Immature natural killer cell (primary cell): ENCODE results near the gene DOK1. TPM values are rescaled to one million over a fixed set of nuclear protein-coding genes. Genes with fewer than 3 reads are reported as not detected.

Experiments
- DNase-seq, 3 donors: peaks; one replicate each; pipeline ENCODE4 v3.0.0; 2022; ENCODE audit warnings: mixed read lengths in 1 of 3
- H3K27ac Mint-ChIP-seq, 6 donors: one replicate each; pipeline ENCODE4 v1.8.0; 2020; ENCODE audit warnings: mixed read lengths in 6 of 6, mild to moderate bottlenecking in 5 of 6, inconsistent platforms in 4 of 6, moderate library complexity in 3 of 6
- H3K27me3 Mint-ChIP-seq, 3 donors: one replicate each; pipeline ENCODE4 v1.8.0; 2020 to 2021; ENCODE audit warnings: low read depth in 3 of 3, mild to moderate bottlenecking in 3 of 3, mixed read lengths in 3 of 3, moderate library complexity in 3 of 3, inconsistent platforms in 1 of 3
- H3K36me3 Mint-ChIP-seq, 3 donors: one replicate each; pipeline ENCODE4 v1.8.0; 2020; ENCODE audit warnings: mixed read lengths in 3 of 3, inconsistent platforms in 2 of 3, mild to moderate bottlenecking in 2 of 3
- H3K4me1 Mint-ChIP-seq, 2 donors: one replicate each; pipeline ENCODE4 v1.8.0; 2020; ENCODE audit warnings: inconsistent platforms in 2 of 2, mild to moderate bottlenecking in 2 of 2, mixed read lengths in 2 of 2, moderate library complexity in 1 of 2
- H3K4me3 Mint-ChIP-seq, 5 donors: one replicate each; pipeline ENCODE4 v1.8.0; 2020; ENCODE audit warnings: mild to moderate bottlenecking in 5 of 5, mixed read lengths in 5 of 5, inconsistent platforms in 3 of 5, moderate library complexity in 3 of 5
- H3K9me3 Mint-ChIP-seq, 6 donors: one replicate each; pipeline ENCODE4 v1.8.0; 2020; ENCODE audit warnings: mild to moderate bottlenecking in 6 of 6, mixed read lengths in 6 of 6, inconsistent platforms in 4 of 6, moderate library complexity in 3 of 6
- polyA plus RNA-seq, 3 donors: library from polyadenylated mRNA; unstranded; fragments of 300-500 nt; fragmentation: Illumina TruSeq; gene quantifications; one replicate each; pipeline ENCODE4 v1.2.3, GENCODE V29; 2021

DOK1 gene
- polyA plus RNA-seq, 3 donors from 2014 or later = 18.4 to 42.7 (median 28.4) TPM

DNA sequence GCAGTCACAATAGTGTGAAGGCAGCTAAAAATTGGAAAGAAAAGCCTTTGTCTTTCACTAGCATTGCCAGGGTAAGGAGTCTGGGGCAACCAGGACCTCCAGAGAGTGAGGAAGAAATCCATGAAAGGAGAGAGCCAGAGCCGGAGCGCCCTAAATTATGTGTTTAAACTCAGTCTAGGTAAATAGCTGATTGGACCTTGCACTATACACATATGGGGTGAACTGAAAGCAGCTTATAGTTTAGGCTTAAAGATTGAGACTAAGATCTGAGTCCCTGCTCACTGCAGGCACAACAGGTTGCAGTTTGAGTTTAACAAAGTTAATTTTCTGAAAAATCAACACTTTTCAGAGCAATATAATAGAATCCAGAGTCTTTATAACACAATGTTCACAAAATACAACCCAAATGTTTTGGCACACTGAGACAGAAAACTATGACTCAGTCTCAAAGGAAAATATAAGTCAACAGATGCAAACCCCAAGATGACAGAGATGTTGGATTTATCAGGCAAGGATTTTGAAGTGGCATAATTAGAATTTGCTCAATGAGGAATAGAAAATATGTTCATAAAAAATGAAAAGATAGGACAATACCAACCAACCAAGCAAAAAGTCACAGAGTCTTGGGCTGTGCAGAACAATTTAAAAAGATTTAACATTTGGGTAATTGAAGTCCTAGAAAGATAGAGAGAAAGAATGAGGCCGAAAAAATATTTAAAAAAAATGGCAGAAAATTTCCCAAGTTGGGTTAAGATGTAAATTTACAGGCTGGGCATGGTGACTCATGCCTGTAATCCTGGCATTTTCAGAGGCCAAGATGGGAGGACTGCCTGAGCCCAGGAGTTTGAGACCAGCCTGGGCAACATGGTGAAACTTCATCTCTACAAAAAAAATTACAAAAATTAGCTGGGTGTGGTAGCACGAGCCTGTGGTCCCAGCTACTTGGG, 39.6 kb downstream of the DOK1 start:
- peaks cover 2 to 10% (median 4%) of the 10 kb centered on the region in 3 donors for H3K27me3 Mint-ChIP-seq
- H3K9me3 Mint-ChIP-seq = no peaks in the 10 kb centered on the region
- H3K36me3 Mint-ChIP-seq = no peaks in the 10 kb centered on the region
- no peak for DNase-seq
- H3K4me1 Mint-ChIP-seq = no peaks in the 10 kb centered on the region
- H3K27ac Mint-ChIP-seq = no peak overlapping the region
- no peak overlapping the region for H3K4me3 Mint-ChIP-seq

DNA sequence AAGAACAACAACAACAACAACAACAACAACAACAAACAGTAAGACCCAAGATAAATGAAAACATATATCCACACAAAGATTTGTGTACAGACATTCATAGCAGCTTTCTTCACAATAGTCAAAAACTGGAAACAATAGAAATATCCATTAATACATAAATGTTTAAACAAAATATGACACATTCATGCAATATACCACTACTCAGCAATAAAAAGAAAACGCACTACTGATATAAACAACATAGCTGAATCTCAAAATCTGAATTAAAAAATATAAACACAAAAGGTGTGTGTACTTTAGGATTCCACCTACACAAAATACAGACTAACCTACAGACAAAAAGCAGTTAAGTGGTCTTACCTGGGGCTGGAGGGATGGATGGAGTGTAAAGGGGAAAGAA, 42.1 kb downstream of the DOK1 start:
- Mint-ChIP-seq H3K4me1 (no peaks in the 10 kb centered on the region), H3K36me3 (no peaks in the 10 kb centered on the region), H3K9me3 (no peaks in the 10 kb centered on the region), H3K4me3 (no peak overlapping the region), H3K27me3 (peaks cover 2 to 13% (median 6%) of the 10 kb centered on the region in 3 donors), H3K27ac (no peak overlapping the region)
- DNase-seq = no peak

DNA sequence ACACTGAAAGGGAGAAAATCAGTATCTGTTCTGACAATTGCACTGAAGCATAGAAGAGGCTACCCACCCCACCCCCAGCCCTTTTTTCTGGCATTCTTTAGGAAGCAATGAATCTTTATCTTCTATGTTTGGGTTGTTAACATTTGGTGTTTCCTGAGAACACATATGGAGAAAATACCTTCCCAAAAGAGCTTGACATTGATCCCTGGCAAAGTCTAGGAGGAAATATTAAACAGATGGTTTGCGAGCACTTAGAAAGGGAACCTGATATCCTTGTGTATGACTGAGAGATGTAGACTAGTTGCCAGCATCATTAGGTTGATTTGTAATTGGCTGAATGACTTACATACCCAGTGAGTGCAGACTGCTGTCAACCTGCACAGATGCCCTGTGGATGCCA, 42.9 kb downstream of the DOK1 start:
- DNase-seq = no peak
- H3K36me3 Mint-ChIP-seq = no peaks in the 10 kb centered on the region
- no peak overlapping the region for H3K27ac Mint-ChIP-seq
- no peaks in the 10 kb centered on the region for H3K9me3 Mint-ChIP-seq
- H3K4me1 Mint-ChIP-seq = no peaks in the 10 kb centered on the region
- peaks cover 2 to 13% (median 6%) of the 10 kb centered on the region in 3 donors for H3K27me3 Mint-ChIP-seq
- no peak overlapping the region for H3K4me3 Mint-ChIP-seq

DNA sequence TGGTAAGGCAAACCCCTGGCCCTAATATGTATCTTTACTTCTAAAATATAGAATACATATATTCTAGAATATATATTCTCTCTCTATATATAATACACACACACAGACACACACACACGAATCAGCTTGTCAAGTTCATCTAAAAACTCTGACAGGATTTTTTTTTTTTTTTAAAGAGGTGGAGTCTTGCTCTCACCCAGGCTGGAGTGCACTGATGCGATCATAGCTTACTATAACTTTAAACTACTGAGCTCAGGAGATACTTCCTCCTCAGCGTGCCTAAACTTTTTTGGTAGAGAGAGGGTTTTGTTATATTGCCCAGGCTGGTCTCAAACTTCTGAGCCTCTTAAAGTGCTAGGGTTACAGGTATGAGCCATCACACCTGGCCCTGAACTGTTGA, 45.2 kb downstream of the DOK1 start:
- Mint-ChIP-seq H3K27ac (no peak overlapping the region), H3K27me3 (peaks cover 2 to 10% (median 6%) of the 10 kb centered on the region in 3 donors), H3K36me3 (no peaks in the 10 kb centered on the region), H3K4me1 (no peaks in the 10 kb centered on the region), H3K4me3 (no peak overlapping the region), H3K9me3 (no peaks in the 10 kb centered on the region)
- DNase-seq = no peak

GRCh38 chr2:74602586-74603281, 48.2 kb downstream of the DOK1 start:
- DNase-seq = no peak
- Mint-ChIP-seq H3K4me1 (no peaks in the 10 kb centered on the region), H3K27me3 (peaks cover 6 to 13% (median 6%) of the 10 kb centered on the region in 3 donors), H3K9me3 (no peaks in the 10 kb centered on the region), H3K4me3 (no peak overlapping the region), H3K27ac (no peak overlapping the region), H3K36me3 (no peaks in the 10 kb centered on the region)

- Mint-ChIP-seq H3K4me1 (no peaks in the 10 kb centered on the region), H3K9me3 (no peaks in the 10 kb centered on the region), H3K4me3 (no peak overlapping the region), H3K27ac (no peak overlapping the region), H3K36me3 (no peaks in the 10 kb centered on the region), H3K27me3 (peaks cover 6 to 13% (median 6%) of the 10 kb centered on the region in 3 donors)
- DNase-seq = no peak
Observed at GRCh38 chr2:74603282-74604000, 48.9 kb downstream of the DOK1 start.

DNA sequence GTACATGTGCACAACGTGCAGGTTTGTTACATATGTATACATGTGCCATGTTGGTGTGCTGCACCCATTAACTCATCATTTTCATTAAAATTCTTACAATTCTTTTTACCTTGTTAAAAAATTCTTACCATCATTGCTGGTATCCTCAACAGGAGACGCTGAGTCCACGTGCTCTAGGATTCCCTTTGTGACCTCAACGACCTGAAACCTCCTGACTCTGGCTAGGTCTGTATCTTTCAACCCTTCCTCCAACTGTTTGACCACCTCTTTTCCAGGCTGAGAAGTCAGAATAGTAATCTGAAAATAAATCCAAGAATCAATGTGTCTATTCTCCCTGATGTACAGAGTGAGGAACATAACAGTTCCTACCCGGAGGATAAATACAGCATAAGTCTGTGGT, 52.4 kb downstream of the DOK1 start:
- Mint-ChIP-seq H3K36me3 (no peaks in the 10 kb centered on the region), H3K4me3 (no peak overlapping the region), H3K27ac (no peak overlapping the region), H3K27me3 (peaks cover 5 to 16% (median 8%) of the 10 kb centered on the region in 3 donors), H3K4me1 (no peaks in the 10 kb centered on the region), H3K9me3 (no peaks in the 10 kb centered on the region)
- DNase-seq = no peak

Other genes with a start within 250 kb of the DOK1 start
- not detected for gene SLC4A5, start 211.3 kb upstream of the DOK1 start, polyA plus RNA-seq
- gene DCTN1, start 174.4 kb upstream of the DOK1 start, polyA plus RNA-seq = 100 to 1,000 TPM in 1 of 3 donors, 10 to 100 TPM in 2; 38.0 to 106 (median 50.9) TPM
- 1 to 10 TPM in 2 of 3 donors, not detected in 1; 1.6 TPM for gene C2orf81, start 133.1 kb upstream of the DOK1 start, polyA plus RNA-seq
- gene WDR54, start 133.0 kb upstream of the DOK1 start, polyA plus RNA-seq = 10 to 100 TPM; 38.0 to 94.8 (median 47.7) TPM
- 10 to 100 TPM in 1 of 3 donors, 1 to 10 TPM in 2; 5.8 to 10.8 (median 8.4) TPM for gene RTKN, start 112.8 kb upstream of the DOK1 start, polyA plus RNA-seq
- 10 to 100 TPM in 1 of 3 donors, 1 to 10 TPM in 2; 3.9 to 11.1 (median 9.3) TPM for gene INO80B, start 99.6 kb upstream of the DOK1 start, polyA plus RNA-seq
- gene WBP1, start 96.3 kb upstream of the DOK1 start, polyA plus RNA-seq = 10 to 100 TPM; 45.6 to 56.1 (median 54.0) TPM
- gene MOGS, start 89.3 kb upstream of the DOK1 start, polyA plus RNA-seq = 10 to 100 TPM; 45.1 to 73.5 (median 46.7) TPM
- gene MRPL53, start 82.0 kb upstream of the DOK1 start, polyA plus RNA-seq = 100 to 1,000 TPM in 2 of 3 donors, 10 to 100 TPM in 1; 83.8 to 152 (median 119) TPM
- gene CCDC142, start 71.7 kb upstream of the DOK1 start, polyA plus RNA-seq = 10 to 100 TPM in 1 of 3 donors, 1 to 10 TPM in 2; 4.1 to 16.6 (median 4.4) TPM
- 10 to 100 TPM; 15.9 to 35.1 (median 31.9) TPM for gene TTC31, start 71.6 kb upstream of the DOK1 start, polyA plus RNA-seq
- gene LBX2, start 55.1 kb upstream of the DOK1 start, polyA plus RNA-seq = not detected
- 10 to 100 TPM; 18.8 to 22.8 (median 19.5) TPM for gene PCGF1, start 47.0 kb upstream of the DOK1 start, polyA plus RNA-seq
- not detected for gene TLX2, start 40.3 kb upstream of the DOK1 start, polyA plus RNA-seq
- not detected for gene DQX1, start 28.5 kb upstream of the DOK1 start, polyA plus RNA-seq
- gene AUP1, start 25.0 kb upstream of the DOK1 start, polyA plus RNA-seq = 100 to 1,000 TPM; 107 to 126 (median 118) TPM
- gene HTRA2, start 24.8 kb upstream of the DOK1 start, polyA plus RNA-seq = 10 to 100 TPM; 26.5 to 27.2 (median 27.0) TPM
- under 1 TPM in 2 of 3 donors, not detected in 1; 0.19 to 0.22 TPM for gene LOXL3, start 778 bp upstream of the DOK1 start, polyA plus RNA-seq
- not detected for gene M1AP, start 93.6 kb downstream of the DOK1 start, polyA plus RNA-seq
- 1 to 10 TPM; 3.7 to 9.5 (median 6.7) TPM for gene SEMA4F, start 99.5 kb downstream of the DOK1 start, polyA plus RNA-seq